IMR-90 (cell line): Measurements from ENCODE around the gene RHOD. TPM values are rescaled to one million over a fixed set of nuclear protein-coding genes. Genes with fewer than 3 reads are reported as not detected.

Experiments
- ATAC-seq: fragments of 200-7000 bp; cut with Tn5 transposase; 2 replicates; pipeline ENCODE4 v1.9.1; 2020; ENCODE audit warnings: low read depth, mild to moderate bottlenecking, moderate library complexity
- BruUV-seq: library from RNA; stranded (reverse); fragments of 400-500 nt; replicated peaks from 2 replicates; lab custom pipeline; 2021; lab: Mats Ljungman, UMichigan
- CTCF ChIA-PET: fragments of 300-600 bp; formaldehyde crosslinking; extraction: SDS; loops from one replicate; lab custom pipeline; 2021; ENCODE audit warnings: antibody characterized with exemption; lab: Yijun Ruan, JAX
- POLR2A ChIA-PET: fragments of 300-600 bp; sonication (Branson Sonifier 250); formaldehyde crosslinking; loops from one replicate; lab custom pipeline; 2022; ENCODE audit warnings: antibody characterized with exemption; ENCODE audit not compliant: unreplicated experiment; lab: Charles Lee
- DNase-seq: peaks from one replicate; pipeline ENCODE4 v3.0.0; 2013
- H2AFZ ChIP-seq: replicated peaks from 2 replicates; pipeline ENCODE3; 2013; ENCODE audit warnings: low read length, mild to moderate bottlenecking; ENCODE audit not compliant: poor library complexity
- H2AK5ac ChIP-seq: 2 replicates; pipeline ENCODE4 v1.6.1; 2013; ENCODE audit warnings: low read depth, low read length, inconsistent platforms
- H2AK9ac ChIP-seq: replicated peaks from 2 replicates; pipeline ENCODE3; 2013; ENCODE audit warnings: mild to moderate bottlenecking, low read depth, low read length, moderate library complexity; ENCODE audit not compliant: poor library complexity
- H2BK120ac ChIP-seq: 2 replicates; pipeline ENCODE4 v1.6.1; 2013; ENCODE audit warnings: low read depth, low read length, inconsistent platforms
- H2BK15ac ChIP-seq: 3 replicates; pipeline ENCODE4 v1.6.1; 2013; ENCODE audit warnings: low read depth, low read length, inconsistent platforms
- H2BK20ac ChIP-seq: 2 replicates; pipeline ENCODE4 v1.6.1; 2013; ENCODE audit warnings: low read depth, mild to moderate bottlenecking, inconsistent platforms, low read length, moderate library complexity
- H2BK5ac ChIP-seq: 2 replicates; pipeline ENCODE4 v1.6.1; 2013; ENCODE audit warnings: mild to moderate bottlenecking, low read depth, low read length, inconsistent platforms; ENCODE audit not compliant: poor library complexity, severe bottlenecking
- H3K14ac ChIP-seq: replicated peaks from 2 replicates; pipeline ENCODE4 v1.6.1; 2013; ENCODE audit warnings: low read depth, low read length, inconsistent platforms
- H3K18ac ChIP-seq: 2 replicates; pipeline ENCODE4 v1.6.1; 2013; ENCODE audit warnings: low read depth, low read length, control low read depth
- H3K23ac ChIP-seq: 2 replicates; pipeline ENCODE4 v1.6.1; 2013; ENCODE audit warnings: low read depth, low read length, inconsistent platforms
- H3K27ac ChIP-seq: 2 replicates; pipeline ENCODE4 v1.5.1; 2013; ENCODE audit warnings: mild to moderate bottlenecking, control low read depth, low read length; ENCODE audit not compliant: insufficient read depth
- H3K27me3 ChIP-seq: 2 replicates; pipeline ENCODE4 v1.6.1; 2013; ENCODE audit warnings: low read length; ENCODE audit not compliant: control insufficient read depth, insufficient read depth
- H3K36me3 ChIP-seq: 2 replicates; pipeline ENCODE4 v1.6.1; 2013; ENCODE audit warnings: low read length, mixed read lengths; ENCODE audit not compliant: control insufficient read depth, insufficient read depth
- H3K4ac ChIP-seq: 2 replicates; pipeline ENCODE4 v1.6.1; 2013; ENCODE audit warnings: low read depth, low read length, inconsistent platforms
- H3K4me1 ChIP-seq: 2 replicates; pipeline ENCODE4 v1.6.1; 2013; ENCODE audit warnings: low read length, mixed read lengths; ENCODE audit not compliant: control insufficient read depth, insufficient read depth
- H3K4me2 ChIP-seq: 2 replicates; pipeline ENCODE4 v1.6.1; 2013; ENCODE audit warnings: low read depth, mild to moderate bottlenecking, control low read depth, low read length, moderate library complexity
- H3K4me3 ChIP-seq: 2 replicates; pipeline ENCODE4 v1.5.1; 2013; ENCODE audit warnings: low read depth, mild to moderate bottlenecking, control low read depth, low read length, moderate library complexity; ENCODE audit not compliant: insufficient read depth
- H3K56ac ChIP-seq: 2 replicates; pipeline ENCODE4 v1.6.1; 2013; ENCODE audit warnings: low read length, inconsistent platforms; ENCODE audit not compliant: insufficient read depth; ENCODE audit errors: extremely low read depth
- H3K79me1 ChIP-seq, 2 experiments: 2 replicates each; pipeline ENCODE4 v1.6.1; 2013; ENCODE audit warnings: low read length in 2 of 2, inconsistent platforms in 1 of 2, low read depth in 1 of 2
- H3K9ac ChIP-seq: 2 replicates; pipeline ENCODE4 v1.6.1; 2013; ENCODE audit warnings: low read depth, low read length, control low read depth
- H3K9me1 ChIP-seq: 2 replicates; pipeline ENCODE4 v1.6.1; 2013; ENCODE audit warnings: low read length, inconsistent platforms; ENCODE audit not compliant: insufficient read depth
- H3K9me3 ChIP-seq: 2 replicates; pipeline ENCODE4 v1.6.1; 2013; ENCODE audit warnings: low read length; ENCODE audit not compliant: control insufficient read depth, insufficient read depth
- H4K20me1 ChIP-seq: 2 replicates; pipeline ENCODE4 v1.6.1; 2013; ENCODE audit warnings: low read length, inconsistent platforms; ENCODE audit not compliant: insufficient read depth
- H4K5ac ChIP-seq: 2 replicates; pipeline ENCODE4 v1.6.1; 2013; ENCODE audit warnings: mild to moderate bottlenecking, low read depth, low read length, control low read depth
- H4K8ac ChIP-seq, 2 experiments: 2 replicates each; pipeline ENCODE4 v1.6.1; 2013; ENCODE audit warnings: low read depth in 2 of 2, low read length in 2 of 2, control low read depth in 1 of 2, inconsistent platforms in 1 of 2
- H4K91ac ChIP-seq: 2 replicates; pipeline ENCODE4 v1.6.1; 2013; ENCODE audit warnings: low read depth, low read length, inconsistent platforms; ENCODE audit not compliant: insufficient read depth
- BHLHE40 ChIP-seq: fragments of 150-350 bp; IDR thresholded peaks from 2 replicates; pipeline ENCODE4 v1.6.1; 2016; ENCODE audit warnings: mild to moderate bottlenecking, low read depth, low read length
- CEBPB ChIP-seq: IDR thresholded peaks from 2 replicates; pipeline ENCODE4 v1.6.1; 2012; ENCODE audit warnings: low read depth, low read length, improper control_type of control experiment
- CHD1 ChIP-seq: IDR thresholded peaks from 2 replicates; pipeline ENCODE4 v1.6.1; 2012; ENCODE audit warnings: low read depth, low read length, improper control_type of control experiment
- FOS ChIP-seq: fragments of 150-350 bp; IDR thresholded peaks from 2 replicates; pipeline ENCODE4 v1.6.1; 2016; ENCODE audit warnings: low read depth, low read length
- MAFK ChIP-seq: IDR thresholded peaks from 2 replicates; pipeline ENCODE4 v1.6.1; 2012; ENCODE audit warnings: low read depth, low read length, improper control_type of control experiment
- MAZ ChIP-seq: IDR thresholded peaks from 2 replicates; pipeline ENCODE4 v1.6.1; 2012; ENCODE audit warnings: low read depth, mild to moderate bottlenecking, low read length, improper control_type of control experiment, moderate library complexity, borderline replicate concordance
- MXI1 ChIP-seq: IDR thresholded peaks from 2 replicates; pipeline ENCODE4 v1.6.1; 2012; ENCODE audit warnings: low read depth, mild to moderate bottlenecking, low read length, moderate library complexity, borderline replicate concordance
- NFE2L2 ChIP-seq: fragments of 150-350 bp; IDR thresholded peaks from 2 replicates; pipeline ENCODE4 v1.6.1; 2016; ENCODE audit warnings: low read depth, mild to moderate bottlenecking, low read length
- POLR2A ChIP-seq: IDR thresholded peaks from 2 replicates; pipeline ENCODE4 v1.6.1; 2012; ENCODE audit warnings: mild to moderate bottlenecking, low read depth, low read length
- RAD21 ChIP-seq: IDR thresholded peaks from 2 replicates; pipeline ENCODE4 v1.6.1; 2012; ENCODE audit warnings: low read length, improper control_type of control experiment
- RCOR1 ChIP-seq: IDR thresholded peaks from 2 replicates; pipeline ENCODE4 v1.6.1; 2012; ENCODE audit warnings: mild to moderate bottlenecking, low read length, improper control_type of control experiment; ENCODE audit not compliant: insufficient replicate concordance
- RFX5 ChIP-seq: IDR thresholded peaks from 2 replicates; pipeline ENCODE4 v1.8.0; 2012; ENCODE audit warnings: low read depth, mild to moderate bottlenecking, low read length, moderate library complexity
- SMC3 ChIP-seq: fragments of 150-350 bp; IDR thresholded peaks from 2 replicates; pipeline ENCODE4 v1.6.1; 2016; ENCODE audit warnings: low read depth, mild to moderate bottlenecking, antibody characterized with exemption, low read length, moderate library complexity
- WGBS, 2 experiments: methylation state at CpG; one replicate each; pipeline versions ENCODE4 v1.1.5 to v1.1.7; 2013; ENCODE audit warnings: missing lambda C conversion rate in 2 of 2; ENCODE audit not compliant: insufficient read length in 1 of 2; ENCODE audit errors: extremely low coverage in 2 of 2; 5-methylcytosine and 5-hydroxymethylcytosine counted together
- dilution Hi-C: fragments of 300-500 bp; cut with HindIII; formaldehyde crosslinking; loops from one replicate; pipeline ENCODE4 v1.14.3; 2018; ENCODE audit warnings: low sequenced_read_pairs; ENCODE audit not compliant: unreplicated experiment
- in situ Hi-C: fragments of 300-500 bp; cut with MboI; formaldehyde crosslinking; loops from 3 replicates; pipeline ENCODE4 v1.14.3; 2019; ENCODE audit warnings: low sequenced_read_pairs, inconsistent platforms, mixed read lengths
- intact Hi-C: fragments of 100-400 bp; cut with micrococcal nuclease; formaldehyde crosslinking; loops from 2 replicates; pipeline ENCODE4 v1.10.0; 2022
- polyA plus RNA-seq, 3 experiments: library from polyadenylated mRNA; depleted of rRNA; stranded (reverse); fragments of >200 nt; gene quantifications; 2 replicates each; pipeline ENCODE4 v1.2.3, GENCODE V29; 2012; ENCODE audit warnings: low replicate concordance in 1 of 3
- total RNA-seq: library from RNA; depleted of rRNA; stranded (reverse); fragments of >200 nt; gene quantifications from 2 replicates; pipeline ENCODE4 v1.2.3, GENCODE V29; 2012
- TF ChIP-seq, protein P1 (sequence below): conservative IDR thresholded peaks from 2 replicates; pipeline ENCODE4 v1.5.1; 2012; ENCODE audit warnings: mild to moderate bottlenecking, low read depth, low read length, improper control_type of control experiment
- TF ChIP-seq, protein P2 (sequence below): fragments of 150-350 bp; IDR thresholded peaks from 2 replicates; pipeline ENCODE4 v1.6.1; 2017; ENCODE audit warnings: mild to moderate bottlenecking, antibody characterized with exemption, low read length, low read depth
- TF ChIP-seq, protein P3 (sequence below): fragments of 150-350 bp; IDR thresholded peaks from 2 replicates; pipeline ENCODE4 v1.6.1; 2016; ENCODE audit warnings: low read depth, mild to moderate bottlenecking, low read length, moderate library complexity, borderline replicate concordance

RHOD gene
- total and polyA plus RNA-seq, 2 of the 4 experiments (the other 2 are of a cell fraction) = 4.7 to 10.9 TPM

- Histone ChIP-seq H3K4ac (no peak overlapping the region), H3K56ac (no peak overlapping the region), H3K79me1 (no peaks in the 10 kb centered on the region), H2BK20ac (no peak overlapping the region), H3K4me1 (no peaks in the 10 kb centered on the region), H3K23ac (no peak overlapping the region), H4K20me1 (no peaks in the 10 kb centered on the region), H3K36me3 (no peaks in the 10 kb centered on the region), H3K14ac (no peak overlapping the region), H3K9ac (no peak overlapping the region), H2BK15ac (no peak overlapping the region), H4K8ac (no peak overlapping the region), H3K27me3 (peaks cover 2% of the 10 kb centered on the region; the same call in 1 of the 2 replicates), H4K91ac (no peak overlapping the region), H3K27ac (no peak overlapping the region), H3K18ac (no peak overlapping the region), H2AK9ac (no peak overlapping the region), H2AK5ac (no peak overlapping the region), H2AFZ (no peak overlapping the region), H3K4me3 (no peak overlapping the region), H3K9me1 (no peaks in the 10 kb centered on the region), H4K5ac (no peak overlapping the region), H3K4me2 (no peak overlapping the region), H2BK5ac (no peak overlapping the region), H3K9me3 (no peaks in the 10 kb centered on the region), H2BK120ac (no peak overlapping the region)
- TF ChIP-seq CHD1 = no peak
- TF ChIP-seq, protein P1, sequence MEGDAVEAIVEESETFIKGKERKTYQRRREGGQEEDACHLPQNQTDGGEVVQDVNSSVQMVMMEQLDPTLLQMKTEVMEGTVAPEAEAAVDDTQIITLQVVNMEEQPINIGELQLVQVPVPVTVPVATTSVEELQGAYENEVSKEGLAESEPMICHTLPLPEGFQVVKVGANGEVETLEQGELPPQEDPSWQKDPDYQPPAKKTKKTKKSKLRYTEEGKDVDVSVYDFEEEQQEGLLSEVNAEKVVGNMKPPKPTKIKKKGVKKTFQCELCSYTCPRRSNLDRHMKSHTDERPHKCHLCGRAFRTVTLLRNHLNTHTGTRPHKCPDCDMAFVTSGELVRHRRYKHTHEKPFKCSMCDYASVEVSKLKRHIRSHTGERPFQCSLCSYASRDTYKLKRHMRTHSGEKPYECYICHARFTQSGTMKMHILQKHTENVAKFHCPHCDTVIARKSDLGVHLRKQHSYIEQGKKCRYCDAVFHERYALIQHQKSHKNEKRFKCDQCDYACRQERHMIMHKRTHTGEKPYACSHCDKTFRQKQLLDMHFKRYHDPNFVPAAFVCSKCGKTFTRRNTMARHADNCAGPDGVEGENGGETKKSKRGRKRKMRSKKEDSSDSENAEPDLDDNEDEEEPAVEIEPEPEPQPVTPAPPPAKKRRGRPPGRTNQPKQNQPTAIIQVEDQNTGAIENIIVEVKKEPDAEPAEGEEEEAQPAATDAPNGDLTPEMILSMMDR = no peak
- TF ChIP-seq, protein P2, sequence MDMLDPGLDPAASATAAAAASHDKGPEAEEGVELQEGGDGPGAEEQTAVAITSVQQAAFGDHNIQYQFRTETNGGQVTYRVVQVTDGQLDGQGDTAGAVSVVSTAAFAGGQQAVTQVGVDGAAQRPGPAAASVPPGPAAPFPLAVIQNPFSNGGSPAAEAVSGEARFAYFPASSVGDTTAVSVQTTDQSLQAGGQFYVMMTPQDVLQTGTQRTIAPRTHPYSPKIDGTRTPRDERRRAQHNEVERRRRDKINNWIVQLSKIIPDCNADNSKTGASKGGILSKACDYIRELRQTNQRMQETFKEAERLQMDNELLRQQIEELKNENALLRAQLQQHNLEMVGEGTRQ = no peak
- TF ChIP-seq SMC3 = no peak
- TF ChIP-seq CEBPB = no peak
- no peak for TF ChIP-seq MXI1
- TF ChIP-seq RFX5 = no peak
- no peak for TF ChIP-seq MAZ
- TF ChIP-seq RCOR1 = no peak
- no peak for TF ChIP-seq RAD21
- TF ChIP-seq POLR2A = no peak
- no peak for TF ChIP-seq NFE2L2
- TF ChIP-seq, protein P3, sequence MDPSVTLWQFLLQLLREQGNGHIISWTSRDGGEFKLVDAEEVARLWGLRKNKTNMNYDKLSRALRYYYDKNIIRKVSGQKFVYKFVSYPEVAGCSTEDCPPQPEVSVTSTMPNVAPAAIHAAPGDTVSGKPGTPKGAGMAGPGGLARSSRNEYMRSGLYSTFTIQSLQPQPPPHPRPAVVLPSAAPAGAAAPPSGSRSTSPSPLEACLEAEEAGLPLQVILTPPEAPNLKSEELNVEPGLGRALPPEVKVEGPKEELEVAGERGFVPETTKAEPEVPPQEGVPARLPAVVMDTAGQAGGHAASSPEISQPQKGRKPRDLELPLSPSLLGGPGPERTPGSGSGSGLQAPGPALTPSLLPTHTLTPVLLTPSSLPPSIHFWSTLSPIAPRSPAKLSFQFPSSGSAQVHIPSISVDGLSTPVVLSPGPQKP = no peak
- no peak for TF ChIP-seq FOS
- no peak for TF ChIP-seq BHLHE40
- no peak for TF ChIP-seq MAFK
- dilution Hi-C loops = no loop called here
- BruUV-seq = no TSS peak
- ChIA-PET CTCF (no interaction called here), POLR2A (no interaction called here)
- 83% methylated on average over 1 of the region's 6 CpGs; no CpG with 5 or more reads in 1 of the 2 experiments for WGBS, 2 experiments
- DNase-seq = no peak
- intact Hi-C loops = no loop called here
- no peak for ATAC-seq
- in situ Hi-C loops = no loop called here
These were observed 19.6 kb downstream of the RHOD start for GRCh38 chr11:67076202-67076601.
